ENCODE measurements around the gene SENP5.
"Not testable (repeated sequence)": the region's sequence is repeated elsewhere in the genome, so short reads cannot be mapped to it uniquely, and the experiment has no call there.

Gene SENP5

GRCh38 chr3:196844235-196845219 is 23.2 kb upstream of the SENP5 start:
- not testable (repeated sequence) for H3K27ac ChIP-seq (ENCODE audit: low read length); H3K4me3 ChIP-seq (ENCODE audit: low read depth in 1 of 2, low read length in 2 of 2); H3K36me3 ChIP-seq (ENCODE audit: control insufficient read depth in 1 of 2, insufficient read depth in 2 of 2, low read length in 2 of 2); H3K27me3 ChIP-seq (ENCODE audit: low read depth, low read length); H3K4me1 ChIP-seq (ENCODE audit: control insufficient read depth in 1 of 2, insufficient read depth in 2 of 2, low read length in 2 of 2); H3K9me3 ChIP-seq (ENCODE audit: control insufficient read depth in 1 of 2, low read length in 2 of 2)

- not testable (repeated sequence) for H3K4me1 ChIP-seq (ENCODE audit: control insufficient read depth in 1 of 2, insufficient read depth in 2 of 2, low read length in 2 of 2); H3K27ac ChIP-seq (ENCODE audit: low read length); H3K27me3 ChIP-seq (ENCODE audit: low read depth, low read length); H3K9me3 ChIP-seq (ENCODE audit: control insufficient read depth in 1 of 2, low read length in 2 of 2); H3K36me3 ChIP-seq (ENCODE audit: control insufficient read depth in 1 of 2, insufficient read depth in 2 of 2, low read length in 2 of 2); H3K4me3 ChIP-seq (ENCODE audit: low read depth in 1 of 2, low read length in 2 of 2)
These were observed 19.3 kb upstream of the SENP5 start for GRCh38 chr3:196848375-196848774.

GRCh38 chr3:196849180-196849741 is 18.5 kb upstream of the SENP5 start:
- H3K4me3 ChIP-seq (ENCODE audit: low read depth in 1 of 2, low read length in 2 of 2), result no peak overlapping the region
- H3K36me3 ChIP-seq (ENCODE audit: control insufficient read depth in 1 of 2, insufficient read depth in 2 of 2, low read length in 2 of 2), result no peaks in the 10 kb centered on the region

GRCh38 chr3:196863000-196863399 is 4.7 kb upstream of the SENP5 start:
- H3K36me3 ChIP-seq (ENCODE audit: control insufficient read depth in 1 of 2, insufficient read depth in 2 of 2, low read length in 2 of 2); H3K4me1 ChIP-seq (ENCODE audit: control insufficient read depth in 1 of 2, insufficient read depth in 2 of 2, low read length in 2 of 2); H3K9me3 ChIP-seq (ENCODE audit: control insufficient read depth in 1 of 2, low read length in 2 of 2): not testable (repeated sequence)

More at GRCh38 chr3:196849180-196849741, 18.5 kb upstream of the SENP5 start:
- no peaks in the 10 kb centered on the region for H3K4me1 ChIP-seq (ENCODE audit: control insufficient read depth in 1 of 2, insufficient read depth in 2 of 2, low read length in 2 of 2)
- no peaks in the 10 kb centered on the region for H3K9me3 ChIP-seq (ENCODE audit: control insufficient read depth in 1 of 2, low read length in 2 of 2)
- H3K27ac ChIP-seq (ENCODE audit: low read length), result no peak overlapping the region
- no peaks in the 10 kb centered on the region for H3K27me3 ChIP-seq (ENCODE audit: low read depth, low read length)

GRCh38 chr3:196867155-196867506 is 589 bp upstream of the SENP5 start:
- Histone ChIP-seq H3K27ac (ENCODE audit: low read length) (peak overlapping the region; percentile 96), H3K4me3 (ENCODE audit: low read depth in 1 of 2, low read length in 2 of 2) (peak overlapping the region; percentile 89 to 96), H3K36me3 (ENCODE audit: control insufficient read depth in 1 of 2, insufficient read depth in 2 of 2, low read length in 2 of 2) (peaks cover 0 to 6% of the 10 kb centered on the region in 2 donors), H3K27me3 (ENCODE audit: low read depth, low read length) (no peaks in the 10 kb centered on the region), H3K9me3 (ENCODE audit: control insufficient read depth in 1 of 2, low read length in 2 of 2) (no peaks in the 10 kb centered on the region), H3K4me1 (ENCODE audit: control insufficient read depth in 1 of 2, insufficient read depth in 2 of 2, low read length in 2 of 2) (peaks cover 5 to 32% of the 10 kb centered on the region in 2 donors)

More at GRCh38 chr3:196863000-196863399, 4.7 kb upstream of the SENP5 start:
- not testable (repeated sequence) for H3K27me3 ChIP-seq (ENCODE audit: low read depth, low read length); H3K4me3 ChIP-seq (ENCODE audit: low read depth in 1 of 2, low read length in 2 of 2); H3K27ac ChIP-seq (ENCODE audit: low read length)

GRCh38 chr3:196868297-196868661 is 559 bp downstream of the SENP5 start:
- Histone ChIP-seq H3K4me3 (ENCODE audit: low read depth in 1 of 2, low read length in 2 of 2) (peak overlapping the region; percentile 94 to 96), H3K36me3 (ENCODE audit: control insufficient read depth in 1 of 2, insufficient read depth in 2 of 2, low read length in 2 of 2) (peaks cover 0 to 6% of the 10 kb centered on the region in 2 donors), H3K27ac (ENCODE audit: low read length) (peak overlapping the region; percentile 87), H3K4me1 (ENCODE audit: control insufficient read depth in 1 of 2, insufficient read depth in 2 of 2, low read length in 2 of 2) (peaks cover 5 to 33% of the 10 kb centered on the region in 2 donors), H3K27me3 (ENCODE audit: low read depth, low read length) (no peaks in the 10 kb centered on the region), H3K9me3 (ENCODE audit: control insufficient read depth in 1 of 2, low read length in 2 of 2) (no peaks in the 10 kb centered on the region)

GRCh38 chr3:196872316-196872715 is 4.6 kb downstream of the SENP5 start:
- no peak overlapping the region for H3K27ac ChIP-seq (ENCODE audit: low read length)
- peaks cover 0 to 6% of the 10 kb centered on the region in 2 donors for H3K36me3 ChIP-seq (ENCODE audit: control insufficient read depth in 1 of 2, insufficient read depth in 2 of 2, low read length in 2 of 2)
- H3K27me3 ChIP-seq (ENCODE audit: low read depth, low read length), result no peaks in the 10 kb centered on the region
- peaks cover 5 to 26% of the 10 kb centered on the region in 2 donors for H3K4me1 ChIP-seq (ENCODE audit: control insufficient read depth in 1 of 2, insufficient read depth in 2 of 2, low read length in 2 of 2)
- H3K4me3 ChIP-seq (ENCODE audit: low read depth in 1 of 2, low read length in 2 of 2), result no peak overlapping the region
- no peaks in the 10 kb centered on the region for H3K9me3 ChIP-seq (ENCODE audit: control insufficient read depth in 1 of 2, low read length in 2 of 2)

- not testable (repeated sequence) for H3K27me3 ChIP-seq (ENCODE audit: low read depth, low read length); H3K9me3 ChIP-seq (ENCODE audit: control insufficient read depth in 1 of 2, low read length in 2 of 2); H3K27ac ChIP-seq (ENCODE audit: low read length); H3K36me3 ChIP-seq (ENCODE audit: control insufficient read depth in 1 of 2, insufficient read depth in 2 of 2, low read length in 2 of 2); H3K4me3 ChIP-seq (ENCODE audit: low read depth in 1 of 2, low read length in 2 of 2)
- peaks cover 0 to 16% of the 10 kb centered on the region in 2 donors for H3K4me1 ChIP-seq (ENCODE audit: control insufficient read depth in 1 of 2, insufficient read depth in 2 of 2, low read length in 2 of 2)
These were observed 6.9 kb downstream of the SENP5 start for GRCh38 chr3:196874511-196875094.

- H3K36me3 ChIP-seq (ENCODE audit: control insufficient read depth in 1 of 2, insufficient read depth in 2 of 2, low read length in 2 of 2), result no peaks in the 10 kb centered on the region
- H3K27me3 ChIP-seq (ENCODE audit: low read depth, low read length), result no peaks in the 10 kb centered on the region
- H3K4me1 ChIP-seq (ENCODE audit: control insufficient read depth in 1 of 2, insufficient read depth in 2 of 2, low read length in 2 of 2), result peaks cover 0 to 9% of the 10 kb centered on the region in 2 donors
- H3K27ac ChIP-seq (ENCODE audit: low read length), result no peak overlapping the region
- H3K4me3 ChIP-seq (ENCODE audit: low read depth in 1 of 2, low read length in 2 of 2), result no peak overlapping the region
- H3K9me3 ChIP-seq (ENCODE audit: control insufficient read depth in 1 of 2, low read length in 2 of 2), result no peaks in the 10 kb centered on the region
These were observed 7.5 kb downstream of the SENP5 start for GRCh38 chr3:196875258-196875657.

- no peak overlapping the region for H3K27ac ChIP-seq (ENCODE audit: low read length)
- peaks cover 16 to 17% of the 10 kb centered on the region in 2 donors for H3K36me3 ChIP-seq (ENCODE audit: control insufficient read depth in 1 of 2, insufficient read depth in 2 of 2, low read length in 2 of 2)
- H3K27me3 ChIP-seq (ENCODE audit: low read depth, low read length), result no peaks in the 10 kb centered on the region
- no peaks in the 10 kb centered on the region for H3K9me3 ChIP-seq (ENCODE audit: control insufficient read depth in 1 of 2, low read length in 2 of 2)
- H3K4me1 ChIP-seq (ENCODE audit: control insufficient read depth in 1 of 2, insufficient read depth in 2 of 2, low read length in 2 of 2), result no peaks in the 10 kb centered on the region
- H3K4me3 ChIP-seq (ENCODE audit: low read depth in 1 of 2, low read length in 2 of 2), result no peak overlapping the region
These were observed 15.6 kb downstream of the SENP5 start for GRCh38 chr3:196883361-196883760.

- Histone ChIP-seq H3K27ac (ENCODE audit: low read length) (no peak overlapping the region), H3K9me3 (ENCODE audit: control insufficient read depth in 1 of 2, low read length in 2 of 2) (no peaks in the 10 kb centered on the region), H3K4me3 (ENCODE audit: low read depth in 1 of 2, low read length in 2 of 2) (no peak overlapping the region), H3K27me3 (ENCODE audit: low read depth, low read length) (no peaks in the 10 kb centered on the region), H3K36me3 (ENCODE audit: control insufficient read depth in 1 of 2, insufficient read depth in 2 of 2, low read length in 2 of 2) (peaks cover 17 to 21% of the 10 kb centered on the region in 2 donors), H3K4me1 (ENCODE audit: control insufficient read depth in 1 of 2, insufficient read depth in 2 of 2, low read length in 2 of 2) (no peaks in the 10 kb centered on the region)
These were observed 18.4 kb downstream of the SENP5 start for GRCh38 chr3:196886144-196886543.
